B cell (primary cell): Measurements from ENCODE around the gene PTPRQ. TPM values are rescaled to one million over a fixed set of nuclear protein-coding genes. Genes with fewer than 3 reads are reported as not detected.

Experiments
- ATAC-seq: fragments of 200-7000 bp; cut with Tn5 transposase; one replicate; pipeline ENCODE4 v1.10.0; 2021; ENCODE audit warnings: low read depth, mild to moderate bottlenecking, moderate number of reproducible peaks, moderate library complexity
- CTCF ChIA-PET: fragments of 350-600 bp; sonication (Branson Sonifier 250); formaldehyde crosslinking; loops from one replicate; lab custom pipeline; 2021; ENCODE audit warnings: antibody characterized with exemption, inconsistent platforms; lab: Charles Lee
- POLR2A ChIA-PET: fragments of 350-600 bp; sonication (Branson Sonifier 250); formaldehyde crosslinking; loops from one replicate; lab custom pipeline; 2021; ENCODE audit warnings: antibody characterized with exemption; lab: Charles Lee
- DNase-seq: peaks from one replicate; pipeline ENCODE4 v3.0.0; 2013
- H2AFZ ChIP-seq: 2 replicates; pipeline ENCODE4 v1.6.1; 2012; ENCODE audit warnings: mild to moderate bottlenecking, low read depth, low read length; ENCODE audit not compliant: insufficient read depth, poor library complexity, severe bottlenecking
- H3K27ac ChIP-seq, 2 donors: 1 replicate in 1 of 2; 2 replicates in 1 of 2; pipeline ENCODE4 v1.5.1; 2012 to 2013; ENCODE audit warnings: low read length in 2 of 2, mild to moderate bottlenecking in 2 of 2, moderate library complexity in 1 of 2
- H3K27me3 ChIP-seq, 4 experiments: fragments of 200-600 bp in 1 of 4; sonication (generic) in 1 of 4; replicated peaks in 1 of 4; 1 replicate in 2 of 4; 2 replicates in 2 of 4; pipeline versions ENCODE4 v1.6.1 to v1.7.0; 2013 to 2016; ENCODE audit warnings: low read length in 3 of 4, mild to moderate bottlenecking in 2 of 4, mixed read lengths in 1 of 4, moderate library complexity in 1 of 4; ENCODE audit not compliant: insufficient read depth in 4 of 4, control insufficient read depth in 3 of 4; ENCODE audit errors: control extremely low read depth in 1 of 4
- H3K36me3 ChIP-seq, 2 experiments: replicated peaks in 1 of 2; 1 replicate in 1 of 2; 2 replicates in 1 of 2; pipeline versions ENCODE4 v1.6.1 to v1.7.1; 2013; ENCODE audit warnings: low read length in 1 of 2; ENCODE audit not compliant: insufficient read depth in 2 of 2, control insufficient read depth in 1 of 2; ENCODE audit errors: control extremely low read depth in 1 of 2, extremely low read depth in 1 of 2
- H3K4me1 ChIP-seq, 2 donors: fragments of 200-600 bp in 1 of 2; sonication (generic) in 1 of 2; 1 replicate in 1 of 2; 2 replicates in 1 of 2; pipeline versions ENCODE4 v1.5.1 to v1.6.1; 2013 to 2017; ENCODE audit warnings: low read length in 2 of 2; ENCODE audit not compliant: control insufficient read depth in 2 of 2, insufficient read depth in 2 of 2
- H3K4me2 ChIP-seq: replicated peaks from 2 replicates; pipeline ENCODE3; 2012; ENCODE audit warnings: mild to moderate bottlenecking, low read depth, low read length; ENCODE audit not compliant: poor library complexity, severe bottlenecking
- H3K4me3 ChIP-seq, 5 experiments: fragments of 200-600 bp in 1 of 5; sonication (generic) in 1 of 5; 1 replicate in 3 of 5; 2 replicates in 2 of 5; pipeline versions ENCODE4 v1.5.1 to v1.7.0; 2011 to 2016; ENCODE audit warnings: low read length in 4 of 5, mild to moderate bottlenecking in 4 of 5, low read depth in 2 of 5, control low read depth in 1 of 5, moderate library complexity in 1 of 5; ENCODE audit not compliant: insufficient read depth in 1 of 5; ENCODE audit errors: control extremely low read depth in 1 of 5, extremely low read depth in 1 of 5
- H3K79me2 ChIP-seq: fragments of 200-600 bp; sonication (generic); one replicate; pipeline ENCODE4 v1.6.0; 2016; ENCODE audit warnings: low read length; ENCODE audit not compliant: control insufficient read depth, insufficient read depth
- H3K9ac ChIP-seq: fragments of 200-600 bp; sonication (generic); 2 replicates; pipeline ENCODE4 v1.6.1; 2017; ENCODE audit warnings: mild to moderate bottlenecking, low read length, moderate library complexity
- H3K9me3 ChIP-seq, 3 donors: one replicate each; pipeline versions ENCODE4 v1.6.1 to v1.7.1; 2013; ENCODE audit warnings: low read length in 2 of 3; ENCODE audit not compliant: control insufficient read depth in 2 of 3, insufficient read depth in 1 of 3; ENCODE audit errors: control extremely low read depth in 1 of 3
- H4K20me1 ChIP-seq: 2 replicates; pipeline ENCODE4 v1.6.0; 2012; ENCODE audit warnings: mild to moderate bottlenecking, low read length; ENCODE audit not compliant: insufficient read depth, control insufficient read depth, poor library complexity, severe bottlenecking
- H3K27ac Mint-ChIP-seq: one replicate; pipeline ENCODE4 v1.8.0; 2021; ENCODE audit warnings: mixed read lengths
- H3K27me3 Mint-ChIP-seq: one replicate; pipeline ENCODE4 v1.8.0; 2021; ENCODE audit warnings: mixed read lengths
- H3K4me1 Mint-ChIP-seq: one replicate; pipeline ENCODE4 v1.8.0; 2021; ENCODE audit warnings: mixed read lengths
- H3K4me3 Mint-ChIP-seq: one replicate; pipeline ENCODE4 v1.8.0; 2021; ENCODE audit warnings: mixed read lengths
- H3K9me3 Mint-ChIP-seq: one replicate; pipeline ENCODE4 v1.8.0; 2022; ENCODE audit warnings: mixed read lengths; ENCODE audit not compliant: insufficient read depth
- CTCF ChIP-seq: fragments of 200-600 bp; IDR thresholded peaks from one replicate; pipeline ENCODE4 v1.8.0; 2022; ENCODE audit warnings: antibody characterized with exemption, mild to moderate bottlenecking
- EZH2 ChIP-seq: IDR thresholded peaks from 2 replicates; pipeline ENCODE4 v1.6.1; 2012; ENCODE audit warnings: borderline replicate concordance, low read depth, mild to moderate bottlenecking, moderate library complexity, low read length; ENCODE audit not compliant: insufficient read depth, poor library complexity, severe bottlenecking
- WGBS: methylation state at CpG from one replicate; pipeline ENCODE4 v1.1.5; 2013; ENCODE audit warnings: missing lambda C conversion rate; ENCODE audit not compliant: insufficient coverage; 5-methylcytosine and 5-hydroxymethylcytosine counted together
- intact Hi-C: fragments of 100-400 bp; cut with micrococcal nuclease; formaldehyde crosslinking; loops from one replicate; pipeline ENCODE4 v1.10.0; 2022
- polyA plus RNA-seq: library from polyadenylated mRNA; depleted of rRNA; stranded (reverse); fragments of >200 nt; gene quantifications from 2 replicates; pipeline ENCODE4 v1.2.3, GENCODE V29; 2012
- total RNA-seq, 2 donors: library from RNA; stranded (reverse); fragments of 120-200 nt in 1 of 2; gene quantifications; 1 replicate in 1 of 2; 2 replicates in 1 of 2; pipeline versions ENCODE4 v1.2.3 to v1.2.4, GENCODE V29; 2013 to 2022

PTPRQ gene
- total and polyA plus RNA-seq, 2 donors (not counting 1 experiment from before 2014, with no cell fraction given), result not detected

- POLR2A ChIA-PET, result no interaction called here
- no peak overlapping the region for H3K27ac Mint-ChIP-seq
- Histone ChIP-seq H3K27ac (no peak overlapping the region), H3K4me2 (no peak overlapping the region), H4K20me1 (no peaks in the 10 kb centered on the region), H3K79me2 (no peaks in the 10 kb centered on the region), H3K27me3 (no peaks in the 10 kb centered on the region), H3K9me3 (no peaks in the 10 kb centered on the region), H3K4me1 (no peaks in the 10 kb centered on the region), H3K36me3 (no peaks in the 10 kb centered on the region), H2AFZ (no peak overlapping the region), H3K9ac (no peak overlapping the region), H3K4me3 (no peak overlapping the region)
- CTCF ChIA-PET, result no interaction called here
- 100% methylated on average over 1 of the region's 2 CpGs for WGBS
- H3K27me3 Mint-ChIP-seq, result no peaks in the 10 kb centered on the region
- intact Hi-C loops, result no loop called here
- H3K4me3 Mint-ChIP-seq, result no peak overlapping the region
- TF ChIP-seq EZH2 (no peak), CTCF (no peak)
- DNase-seq (no peak), ATAC-seq (no peak)
- no peaks in the 10 kb centered on the region for H3K9me3 Mint-ChIP-seq
- H3K4me1 Mint-ChIP-seq, result no peaks in the 10 kb centered on the region
Measured at GRCh38 chr12:80493466-80493865, 49.4 kb downstream of the PTPRQ start.

GRCh38 chr12:80494836-80495235, 50.8 kb downstream of the PTPRQ start:
- no peak overlapping the region for H3K27ac Mint-ChIP-seq
- no peaks in the 10 kb centered on the region for H3K4me1 Mint-ChIP-seq
- H3K4me3 Mint-ChIP-seq, result no peak overlapping the region
- intact Hi-C loops, result no loop called here
- TF ChIP-seq CTCF, result no peak
- TF ChIP-seq EZH2, result no peak
- H3K9me3 Mint-ChIP-seq, result no peaks in the 10 kb centered on the region
- Histone ChIP-seq H2AFZ (no peak overlapping the region), H3K9ac (no peak overlapping the region), H4K20me1 (no peaks in the 10 kb centered on the region), H3K27me3 (no peaks in the 10 kb centered on the region), H3K4me3 (no peak overlapping the region), H3K79me2 (no peaks in the 10 kb centered on the region), H3K36me3 (no peaks in the 10 kb centered on the region), H3K9me3 (no peaks in the 10 kb centered on the region), H3K4me1 (no peaks in the 10 kb centered on the region), H3K27ac (no peak overlapping the region), H3K4me2 (no peak overlapping the region)
- POLR2A ChIA-PET, result no interaction called here
- CTCF ChIA-PET, result no interaction called here
- WGBS, result no CpG with 5 or more reads among the region's 1 CpG
- ATAC-seq, result no peak
- no peak for DNase-seq
- no peaks in the 10 kb centered on the region for H3K27me3 Mint-ChIP-seq
